ENCODE results near the gene EDDM3A. TPM values are rescaled to one million over a fixed set of nuclear protein-coding genes. Genes with fewer than 3 reads are reported as not detected.
"Not testable (repeated sequence)": the region's sequence is repeated elsewhere in the genome, so short reads cannot be mapped to it uniquely, and the experiment has no call there.

EDDM3A gene
- total and polyA plus RNA-seq, 8 donors: 0.38 TPM; not detected in 7

- Histone ChIP-seq H3K4me3 (no peak overlapping the region), H3K36me3 (no peaks in the 10 kb centered on the region), H3K9me3 (no peaks in the 10 kb centered on the region), H3K27ac (no peak overlapping the region), H3K27me3 (no peaks in the 10 kb centered on the region), H3K4me1 (peaks cover 0 to 8% (median 4%) of the 10 kb centered on the region in 4 donors)
- no peak for TF ChIP-seq CTCF (IDR thresholded peaks at IDR 0.05)
- no peak for TF ChIP-seq POLR2A (IDR thresholded peaks at IDR 0.05)
- TF ChIP-seq POLR2AphosphoS5 (IDR thresholded peaks at IDR 0.05): no peak
- TF ChIP-seq EP300 (IDR thresholded peaks at IDR 0.05): no peak
- DNase-seq: no peak
- WGBS, 5 donors: 67 to 82% (median 71%) methylated on average over 6 of the region's 6 CpGs
- intact Hi-C loops (cut with DNase I; ENCODE audit: low total_unique reads): no loop called here
Observed at GRCh38 chr14:20730891-20731290, 14.8 kb upstream of the EDDM3A start.

- TF ChIP-seq POLR2A (IDR thresholded peaks at IDR 0.05) (no peak), POLR2AphosphoS5 (IDR thresholded peaks at IDR 0.05) (no peak), CTCF (IDR thresholded peaks at IDR 0.05) (no peak), EP300 (IDR thresholded peaks at IDR 0.05) (no peak)
- intact Hi-C loops (cut with DNase I; ENCODE audit: low total_unique reads): no loop called here
- H3K4me1 ChIP-seq: no peaks in the 10 kb centered on the region
- WGBS, 5 donors: 84 to 93% (median 91%) methylated on average over 5 of the region's 5 CpGs
- no peaks in the 10 kb centered on the region for H3K36me3 ChIP-seq
- H3K27ac ChIP-seq: peak overlapping the region in 1 of 5 donors; percentile 13
- no peak for DNase-seq
- no peak overlapping the region for H3K4me3 ChIP-seq
- no peaks in the 10 kb centered on the region for H3K27me3 ChIP-seq
- H3K9me3 ChIP-seq: no peaks in the 10 kb centered on the region
Observed at GRCh38 chr14:20732477-20732876, 13.2 kb upstream of the EDDM3A start.

- Histone ChIP-seq H3K36me3 (no peaks in the 10 kb centered on the region), H3K27ac (peak overlapping the region in 1 of 5 donors; percentile 13)
- intact Hi-C loops (cut with DNase I; ENCODE audit: low total_unique reads): no loop called here
Observed at GRCh38 chr14:20732979-20733635, 12.6 kb upstream of the EDDM3A start.

GRCh38 chr14:20733684-20734429 lies 11.8 kb upstream of the EDDM3A start:
- no peaks in the 10 kb centered on the region for H3K9me3 ChIP-seq
- no peaks in the 10 kb centered on the region for H3K27me3 ChIP-seq
- intact Hi-C loops (cut with DNase I; ENCODE audit: low total_unique reads): no loop called here
- WGBS, 5 donors: 46 to 62% (median 50%) methylated on average over 6 of the region's 6 CpGs
- no peak for TF ChIP-seq EP300 (IDR thresholded peaks at IDR 0.05)
- no peak for TF ChIP-seq POLR2A (IDR thresholded peaks at IDR 0.05)
- no peak for TF ChIP-seq POLR2AphosphoS5 (IDR thresholded peaks at IDR 0.05)
- no peak for TF ChIP-seq CTCF (IDR thresholded peaks at IDR 0.05)
- H3K27ac ChIP-seq: peak overlapping the region in 1 of 5 donors; percentile 7
- no peak overlapping the region for H3K4me3 ChIP-seq
- H3K4me1 ChIP-seq: no peaks in the 10 kb centered on the region
- H3K36me3 ChIP-seq: no peaks in the 10 kb centered on the region
- peak in 1 of 2 donors; percentile 15 for DNase-seq

More at GRCh38 chr14:20732979-20733635, 12.6 kb upstream of the EDDM3A start:
- WGBS, 5 donors: 62 to 81% (median 78%) methylated on average over 6 of the region's 6 CpGs
- H3K27me3 ChIP-seq: no peaks in the 10 kb centered on the region
- TF ChIP-seq POLR2AphosphoS5 (IDR thresholded peaks at IDR 0.05): no peak
- H3K9me3 ChIP-seq: no peaks in the 10 kb centered on the region
- no peaks in the 10 kb centered on the region for H3K4me1 ChIP-seq
- H3K4me3 ChIP-seq: no peak overlapping the region
- DNase-seq: no peak

GRCh38 chr14:20734430-20734806 lies 11.3 kb upstream of the EDDM3A start:
- no peak for TF ChIP-seq CTCF (IDR thresholded peaks at IDR 0.05)
- no peak for TF ChIP-seq POLR2AphosphoS5 (IDR thresholded peaks at IDR 0.05)
- no peak for TF ChIP-seq POLR2A (IDR thresholded peaks at IDR 0.05)
- no peak for TF ChIP-seq EP300 (IDR thresholded peaks at IDR 0.05)
- Histone ChIP-seq H3K27me3 (no peaks in the 10 kb centered on the region), H3K27ac (no peak overlapping the region), H3K4me1 (no peaks in the 10 kb centered on the region), H3K4me3 (no peak overlapping the region), H3K9me3 (no peaks in the 10 kb centered on the region), H3K36me3 (no peaks in the 10 kb centered on the region)
- intact Hi-C loops (cut with DNase I; ENCODE audit: low total_unique reads): no loop called here
- no peak for DNase-seq
- 35 to 46% (median 42%) methylated on average over 4 of the region's 4 CpGs for WGBS, 5 donors

GRCh38 chr14:20738292-20738691 lies 7.4 kb upstream of the EDDM3A start:
- H3K4me1 ChIP-seq; H3K9me3 ChIP-seq; H3K4me3 ChIP-seq; DNase-seq; H3K27ac ChIP-seq; H3K36me3 ChIP-seq; H3K27me3 ChIP-seq; intact Hi-C loops (cut with DNase I; ENCODE audit: low total_unique reads): not testable (repeated sequence)
- 93 to 99% (median 96%) methylated on average over 7 of the region's 7 CpGs for WGBS, 5 donors

Data from stomach (tissue), 9 donors.